Stimulated activated CD4-positive, alpha-beta T cell treated with anti-CD3 and anti-CD28 coated beads, Interleukin-4, amount 100 ng/mL, for 24 hours (primary cell): ENCODE measurements around the gene MUSTN1.
A peak's percentile ranks its signal among the peaks of the same experiment; 100 is the strongest.

Source experiments
- DNase-seq: peaks from one replicate; pipeline ENCODE4 v3.0.0-alpha.2; 2020

Gene MUSTN1

DNA sequence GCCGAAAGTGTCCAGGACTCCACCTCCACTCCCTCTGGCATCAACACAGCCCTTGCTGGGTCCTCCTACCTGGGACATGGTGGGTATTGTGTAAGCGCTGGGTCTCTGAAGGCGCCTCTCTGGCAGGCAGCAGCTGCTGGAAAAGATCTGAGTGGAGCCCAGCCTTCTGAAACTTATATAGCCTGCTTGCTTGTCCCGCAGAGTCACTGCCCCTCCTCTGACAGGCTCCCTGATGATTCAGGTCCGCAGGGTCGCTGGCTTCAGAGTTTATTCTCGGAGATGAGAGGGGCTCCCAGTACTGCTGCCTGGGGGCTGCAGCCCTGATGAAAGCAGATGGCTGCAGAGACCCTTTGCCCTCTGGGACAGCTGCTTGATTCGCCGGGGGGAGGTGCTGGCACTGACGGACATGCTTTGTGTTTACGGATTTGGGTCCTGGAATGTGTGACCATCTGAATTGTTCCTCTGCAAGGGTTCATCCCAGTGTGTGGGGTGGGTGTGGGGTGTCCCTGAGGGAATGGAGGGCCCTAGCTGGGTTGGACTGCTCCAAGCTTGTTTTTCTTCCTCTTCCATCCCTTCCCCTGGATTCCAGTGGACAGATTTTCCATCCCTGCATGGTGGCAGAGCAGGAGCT is at the start of gene MUSTN1:
Gene MUSTN1, minus strand, starts transcription at position 149 of the 631 bp plus-strand sequence. Its CDS starts 71 bp downstream, at position 78.
- DNase-seq: no peak

DNA sequence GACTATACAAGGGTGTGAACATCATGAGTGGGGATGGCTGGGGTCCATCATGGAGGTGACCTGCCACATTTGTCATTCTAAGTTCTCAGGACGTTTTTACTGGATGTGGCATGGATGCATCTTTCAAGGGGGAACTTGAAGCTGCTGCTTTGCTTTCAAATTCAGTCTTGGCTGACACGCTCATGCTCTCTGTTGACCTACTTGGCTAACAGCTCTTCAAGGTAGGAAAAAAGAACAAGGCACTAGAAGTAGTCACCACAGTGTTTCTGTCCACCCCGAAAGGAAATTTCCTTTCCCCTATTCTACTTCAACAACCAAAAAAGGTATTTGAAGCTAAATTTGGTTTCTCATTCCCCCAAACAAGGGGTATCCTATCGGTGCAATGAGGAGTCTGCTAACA is 47.6 kb upstream of the MUSTN1 start:
- no peak for DNase-seq

DNA sequence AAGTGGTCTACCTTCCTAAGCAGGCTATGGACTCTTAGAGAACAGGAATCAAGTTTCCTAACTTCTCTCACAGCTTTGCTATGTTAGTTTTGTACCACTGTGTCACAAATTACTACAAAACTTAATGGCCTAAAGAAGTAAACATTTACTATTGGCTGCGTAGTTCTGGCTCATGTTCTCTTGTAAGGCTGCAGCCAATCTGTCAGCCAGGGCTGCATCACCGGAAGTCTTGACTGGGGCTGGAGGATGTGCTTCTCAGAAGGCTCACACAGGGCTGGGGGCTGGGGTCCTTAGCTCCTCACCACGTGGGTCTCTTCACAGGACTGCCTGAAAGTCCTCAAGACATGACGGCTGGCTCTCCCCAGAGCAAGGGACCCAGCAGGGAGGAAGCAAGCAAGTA is 47.1 kb upstream of the MUSTN1 start:
- no peak for DNase-seq

DNA sequence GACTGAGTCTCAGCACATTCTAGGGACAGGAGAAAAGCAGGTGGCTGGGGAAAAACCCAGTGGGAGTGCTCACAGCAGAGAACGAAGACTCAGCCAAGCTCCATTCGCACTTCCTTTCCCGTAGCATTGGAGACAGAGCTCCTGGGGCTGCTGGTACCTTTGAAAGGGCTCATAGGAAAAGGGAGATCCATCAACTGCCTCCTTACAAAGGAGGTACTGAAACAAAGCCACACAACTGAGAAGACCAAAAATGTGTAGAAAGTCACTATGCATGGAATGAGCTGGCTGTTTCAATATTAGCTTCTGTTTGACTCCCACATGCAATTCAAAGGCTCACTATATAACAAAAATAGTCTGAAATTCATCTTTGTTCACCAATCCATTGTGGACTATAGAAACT is 45.7 kb upstream of the MUSTN1 start:
- DNase-seq: no peak

DNA sequence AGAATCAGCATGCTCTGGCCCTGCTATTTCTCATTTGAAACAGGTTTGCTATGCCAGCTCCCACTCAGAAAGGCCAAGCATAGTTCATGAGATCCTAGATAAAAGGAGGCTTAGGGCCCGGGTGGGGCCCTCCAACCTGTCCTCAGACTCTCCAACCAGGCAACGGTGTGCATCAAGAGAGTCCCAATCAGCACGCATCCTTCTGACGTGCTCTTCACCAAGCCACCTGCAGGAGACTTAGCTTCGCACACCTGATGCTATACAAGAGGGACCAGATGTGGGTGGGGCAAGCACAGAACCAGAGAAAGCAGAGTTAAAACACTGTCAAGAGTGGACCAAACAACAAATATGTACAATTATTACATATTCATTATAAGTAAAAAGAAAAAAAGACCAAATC is 45.2 kb upstream of the MUSTN1 start:
- no peak for DNase-seq

DNA sequence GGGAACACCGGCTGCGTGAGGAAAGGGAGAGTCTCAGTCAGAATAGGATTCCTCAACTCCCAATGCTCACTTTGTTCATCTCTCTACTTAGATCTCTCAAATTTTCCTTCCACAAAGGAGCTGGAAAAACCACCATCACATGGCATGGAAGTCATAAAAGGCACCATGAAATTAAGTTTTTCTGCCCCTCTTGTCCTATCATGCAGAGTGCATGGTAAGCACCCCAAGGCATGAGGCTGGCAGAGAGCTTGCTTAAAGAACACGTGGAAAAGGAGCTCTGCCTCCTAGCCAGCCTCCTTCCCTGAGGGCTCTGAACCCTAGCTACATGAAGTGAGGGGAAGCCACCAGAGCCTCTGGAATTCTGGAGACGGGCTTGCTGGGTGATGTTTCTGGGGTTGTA is 44.8 kb upstream of the MUSTN1 start:
- DNase-seq: no peak

DNA sequence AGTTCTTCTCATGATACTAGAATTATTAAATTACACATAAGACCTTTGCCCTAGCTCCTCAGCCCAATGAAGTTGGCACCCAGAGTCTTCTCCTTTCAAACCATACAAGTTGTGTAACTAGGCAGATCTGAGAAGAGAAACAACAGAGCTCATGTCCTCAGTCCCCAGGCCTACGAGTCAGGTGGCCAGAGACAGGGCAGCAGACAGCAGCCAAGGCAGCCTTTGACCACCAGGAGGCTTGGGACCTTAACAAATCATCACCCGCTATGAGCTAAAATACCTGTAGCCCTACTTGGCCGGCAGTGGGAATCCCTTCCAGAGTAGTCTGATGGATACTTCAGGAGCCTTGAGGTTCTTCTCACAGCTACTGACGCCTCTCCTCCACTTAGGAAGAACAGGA is 44.3 kb upstream of the MUSTN1 start:
- no peak for DNase-seq

DNA sequence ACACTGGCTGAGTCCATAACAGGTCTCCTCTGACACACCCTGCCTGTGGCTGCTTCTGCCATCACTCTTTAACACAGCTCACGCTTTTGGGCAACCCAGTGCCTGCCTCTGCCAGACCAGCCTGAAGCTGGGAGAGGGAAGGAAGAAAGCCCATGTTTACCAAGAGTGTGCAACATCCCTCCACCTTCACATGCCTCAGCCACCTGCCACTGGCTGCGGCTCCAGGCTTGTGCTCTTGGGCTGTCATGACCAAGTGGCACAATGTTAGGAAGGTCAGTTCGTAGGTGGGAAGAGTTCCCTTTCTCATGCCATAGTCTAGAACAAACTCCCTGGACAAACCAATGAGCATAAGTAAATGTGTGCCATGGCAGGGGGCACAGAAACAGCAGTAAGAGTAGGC is 42.3 kb upstream of the MUSTN1 start:
- no peak for DNase-seq

DNA sequence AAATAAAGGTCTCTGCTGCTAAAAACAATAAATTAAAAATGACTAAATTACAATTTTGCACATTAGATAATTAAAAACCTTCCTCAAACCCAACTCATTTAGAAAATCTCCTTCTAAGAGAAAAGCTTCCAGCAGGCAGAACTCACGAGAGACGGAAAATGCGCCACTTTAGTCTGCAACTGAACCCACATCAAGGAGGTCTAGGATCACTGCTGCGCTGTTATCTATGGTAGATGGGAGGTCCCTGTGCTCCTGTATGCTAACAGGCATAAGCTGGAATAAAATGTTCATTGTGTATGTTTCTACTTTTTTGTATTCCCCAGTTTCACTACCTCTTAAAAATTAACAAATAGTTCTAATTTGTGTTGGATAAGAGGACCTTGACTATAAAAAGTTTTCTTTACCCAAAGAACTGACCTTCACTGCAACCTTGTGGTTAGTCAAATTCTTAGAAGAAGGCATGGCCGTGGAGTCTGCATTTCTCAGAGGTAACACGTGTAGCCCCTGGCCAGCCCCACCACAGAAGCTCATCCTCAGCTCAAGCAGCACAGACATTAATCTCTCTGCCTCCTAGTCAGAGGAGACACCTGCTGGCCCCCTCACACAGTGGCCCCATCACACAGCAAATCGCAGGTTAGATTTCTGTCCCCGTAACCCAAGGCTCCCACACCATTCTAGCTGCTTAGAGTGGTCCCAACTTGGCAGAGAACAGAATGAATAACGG is 40.2 kb upstream of the MUSTN1 start:
- no peak for DNase-seq

DNA sequence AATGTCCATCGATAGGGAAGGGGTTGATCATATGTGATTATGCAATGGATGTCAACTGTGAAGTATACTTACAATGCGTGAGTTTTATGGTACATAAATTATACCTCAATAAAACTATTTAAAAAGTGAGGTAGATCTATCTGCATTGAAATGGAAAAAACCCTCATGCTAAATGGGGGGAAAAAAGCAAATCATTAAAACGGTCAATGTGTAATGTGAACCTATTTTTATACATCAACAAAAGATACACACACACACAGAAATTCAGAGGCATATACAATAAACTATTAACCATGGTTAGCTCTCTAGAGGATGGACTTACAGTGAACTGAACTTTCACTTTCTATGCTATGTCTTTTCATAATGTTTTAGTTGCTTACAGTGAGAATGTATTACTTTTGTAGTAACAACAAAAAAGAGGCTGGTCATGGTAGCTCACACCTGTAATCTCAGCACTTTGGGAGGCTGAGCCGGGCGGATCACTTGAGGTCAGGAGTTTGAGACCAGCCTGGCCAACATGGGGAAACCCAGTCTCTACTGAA is 39.4 kb upstream of the MUSTN1 start:
- no peak for DNase-seq

DNA sequence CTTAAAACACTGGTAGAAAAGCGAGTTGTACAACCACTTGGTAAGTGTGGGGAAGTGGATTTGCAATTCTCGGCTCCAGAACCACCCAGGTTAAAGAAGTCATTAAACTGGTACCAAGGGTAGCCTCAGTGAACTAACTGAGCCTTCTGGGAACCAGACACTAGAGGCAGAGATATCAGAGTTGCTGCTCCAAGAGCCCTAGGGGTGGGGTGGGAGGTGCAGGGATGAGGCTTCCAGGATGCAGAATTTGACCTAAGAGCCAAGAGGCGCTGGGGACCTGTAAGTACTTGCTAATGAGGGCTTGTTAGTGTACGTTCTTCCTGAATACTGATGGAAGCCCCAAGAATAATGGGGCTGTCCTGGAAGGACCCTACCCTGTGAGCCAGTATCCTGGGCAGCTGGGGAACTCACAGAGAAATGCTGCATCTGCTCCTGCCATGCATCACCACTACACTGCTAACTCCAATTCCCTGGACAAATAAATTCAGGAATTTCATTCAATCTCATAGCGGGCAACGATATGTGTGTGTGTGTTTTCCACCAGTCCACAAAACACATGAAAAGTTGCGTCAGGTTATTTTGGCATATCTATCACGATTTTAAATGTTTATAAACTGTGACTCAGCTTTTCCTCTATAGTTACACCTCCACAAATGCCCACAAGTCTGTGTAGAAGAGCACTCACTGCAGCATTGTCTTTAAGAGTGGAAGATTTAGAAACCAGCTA is 38.8 kb upstream of the MUSTN1 start:
- no peak for DNase-seq

DNA sequence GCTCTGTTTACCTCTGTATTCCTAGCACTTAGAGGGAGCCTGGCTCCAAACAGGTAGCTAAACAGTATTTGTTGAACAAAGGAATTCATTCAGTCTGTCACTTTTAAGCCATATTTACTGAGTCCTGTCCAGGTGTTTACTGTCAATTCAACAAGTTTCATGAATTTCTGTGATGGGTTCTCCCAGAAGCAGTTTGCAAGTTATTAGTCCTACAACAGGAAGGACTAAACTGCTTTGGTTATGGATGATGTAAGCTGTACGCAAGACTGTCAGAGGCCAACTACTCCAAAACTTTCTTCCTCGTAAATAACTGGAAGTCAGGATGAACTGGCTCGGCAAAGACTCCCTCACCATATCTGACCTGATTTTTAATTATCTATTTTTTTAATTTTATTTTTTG is 37.4 kb upstream of the MUSTN1 start:
- DNase-seq: no peak

DNA sequence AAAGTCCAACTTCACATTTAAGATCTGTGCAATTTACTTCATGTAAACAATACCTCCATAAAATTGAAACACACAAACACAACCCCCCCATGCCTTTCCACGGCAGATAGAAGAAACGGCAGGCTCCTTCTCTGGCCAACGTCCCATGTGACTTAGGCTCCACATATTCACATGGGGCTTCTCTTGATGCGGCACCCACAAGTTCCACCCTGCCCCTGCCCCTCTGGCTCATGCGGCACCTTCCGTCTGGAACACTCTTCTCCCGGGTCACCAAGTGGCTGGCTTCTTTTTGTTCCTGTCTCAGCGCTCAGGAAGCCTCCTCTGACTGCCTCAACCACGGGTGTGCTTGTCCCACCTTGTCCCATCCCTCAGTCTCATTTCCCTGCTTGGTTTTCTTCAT is 36.9 kb upstream of the MUSTN1 start:
- DNase-seq: no peak

DNA sequence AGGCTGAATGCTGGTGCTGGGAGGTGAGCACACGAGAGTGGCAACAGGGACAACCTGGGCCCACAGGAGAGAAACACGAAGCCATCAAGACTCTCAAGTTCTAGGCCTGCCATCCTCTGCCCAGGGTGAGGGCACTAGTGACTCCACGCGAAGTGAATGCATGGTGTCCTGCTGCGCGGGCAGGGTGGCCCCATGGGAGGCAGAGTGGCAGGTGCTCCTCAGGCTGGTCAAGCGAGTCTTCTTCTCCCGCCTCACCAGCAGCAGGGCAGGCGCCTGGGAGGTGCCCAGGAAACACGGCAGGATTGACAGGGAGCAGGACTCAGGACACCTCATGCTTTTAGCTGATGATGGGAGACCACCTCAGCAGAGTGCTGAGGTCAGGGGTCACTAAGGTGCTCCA is 35.7 kb upstream of the MUSTN1 start:
- no peak for DNase-seq

DNA sequence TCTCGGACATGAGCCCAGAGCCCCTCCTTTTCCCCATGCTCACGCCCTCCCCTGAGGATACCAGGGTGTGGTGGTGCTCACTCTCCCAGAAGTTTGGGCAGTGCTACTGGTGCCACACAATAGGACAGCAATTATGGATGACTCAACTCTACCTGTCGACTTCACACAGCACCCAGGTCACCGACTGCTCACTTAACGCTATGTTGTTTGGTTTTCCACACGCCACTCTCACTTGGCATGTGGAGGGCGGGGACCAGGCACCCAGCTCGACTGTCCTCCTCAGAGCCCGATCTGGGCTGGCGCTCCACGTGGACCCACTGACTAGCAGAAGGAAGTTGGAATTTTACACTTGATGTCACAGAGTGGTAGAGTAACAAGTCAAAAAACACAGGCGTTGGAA is 31.6 kb upstream of the MUSTN1 start:
- DNase-seq: no peak

DNA sequence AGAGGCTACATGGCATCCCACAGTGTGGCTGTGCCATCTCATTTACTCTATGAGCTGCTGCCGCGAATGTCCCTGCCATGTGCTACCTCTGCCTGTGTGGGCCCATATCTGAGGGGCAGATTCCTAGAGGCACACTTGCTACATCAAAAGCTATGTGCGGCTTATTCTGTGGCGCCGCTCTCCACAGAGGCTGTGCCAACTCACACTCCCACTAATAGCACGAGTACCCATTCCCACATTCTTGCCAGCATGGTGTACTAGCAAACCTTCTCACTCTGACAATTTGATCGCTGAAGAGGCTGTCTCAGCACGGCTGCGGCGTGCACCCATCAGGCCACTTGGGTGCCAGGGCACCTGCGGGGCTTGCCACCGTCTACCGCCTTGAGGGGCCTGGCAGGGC is 31.2 kb upstream of the MUSTN1 start:
- DNase-seq: no peak

DNA sequence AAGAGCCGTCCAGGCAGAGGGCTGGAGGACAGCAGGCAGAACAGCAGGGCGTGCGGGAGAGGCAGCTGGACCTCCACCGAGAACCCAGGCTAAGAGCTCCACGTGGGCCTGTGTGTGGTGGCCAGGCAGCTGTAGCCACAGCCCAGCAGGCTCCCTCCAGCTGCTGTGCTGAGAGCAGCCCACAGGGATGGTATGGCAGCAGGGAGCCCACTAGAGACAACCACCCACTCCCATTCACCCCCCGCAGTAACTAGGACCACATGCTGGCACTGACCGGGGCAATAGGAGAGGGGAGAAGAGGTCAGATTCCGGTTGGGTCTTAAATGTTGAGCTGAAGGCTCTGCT is 25.6 kb upstream of the MUSTN1 start:
- DNase-seq: no peak

DNA sequence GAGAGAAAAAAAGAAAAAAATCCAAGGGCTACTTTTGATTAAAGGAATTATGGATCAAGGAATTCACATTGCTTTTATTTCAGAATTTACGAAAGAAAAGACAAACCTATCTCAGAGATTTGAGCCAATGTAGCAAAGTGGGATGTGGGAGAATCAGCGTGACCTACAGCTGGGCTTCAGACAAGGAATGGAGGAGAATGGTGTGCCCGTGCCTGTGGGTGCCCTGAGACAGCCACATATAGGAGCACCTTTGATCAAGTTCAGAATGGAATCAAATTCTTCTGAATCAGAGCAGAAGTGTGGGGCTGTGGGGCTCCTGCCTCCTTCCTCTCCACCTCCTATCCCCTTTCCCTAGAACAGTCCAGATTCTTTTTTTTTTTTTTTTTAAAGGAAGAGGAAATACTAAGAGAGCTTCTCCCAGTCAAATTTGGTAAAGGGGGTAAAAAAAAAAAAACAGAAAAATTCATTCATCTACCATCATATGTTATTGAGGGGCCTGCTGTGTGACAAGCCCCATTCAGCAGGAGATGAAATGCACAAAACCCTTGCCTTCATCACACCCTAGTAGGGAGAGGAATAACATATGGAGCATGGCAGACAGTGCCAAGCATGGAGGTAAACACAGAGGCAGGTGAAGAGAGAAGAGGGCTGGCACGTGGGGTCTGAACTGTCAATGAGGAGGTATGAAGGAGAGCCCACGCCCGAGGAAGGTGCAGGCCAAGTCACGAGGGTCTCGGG is 25.0 kb upstream of the MUSTN1 start:
- no peak for DNase-seq

DNA sequence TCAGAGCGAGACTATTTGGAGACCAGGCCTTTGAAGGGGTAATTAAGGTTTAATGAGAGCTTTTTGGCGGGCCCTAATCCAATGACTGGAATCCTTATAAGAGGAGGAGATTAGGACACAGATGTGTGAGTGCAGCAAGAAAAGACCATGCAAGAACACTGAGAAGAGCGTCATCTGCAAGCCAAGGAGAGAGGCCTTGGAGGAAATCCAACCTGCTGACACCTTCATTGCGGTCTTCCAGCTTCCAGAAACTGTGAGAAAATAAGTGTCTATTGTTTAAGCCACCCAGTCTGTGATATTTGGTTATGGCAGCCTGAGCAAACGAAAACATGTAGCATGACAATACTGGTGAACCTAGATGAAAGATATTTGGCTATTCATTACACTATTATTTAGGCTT is 23.0 kb upstream of the MUSTN1 start:
- no peak for DNase-seq

DNA sequence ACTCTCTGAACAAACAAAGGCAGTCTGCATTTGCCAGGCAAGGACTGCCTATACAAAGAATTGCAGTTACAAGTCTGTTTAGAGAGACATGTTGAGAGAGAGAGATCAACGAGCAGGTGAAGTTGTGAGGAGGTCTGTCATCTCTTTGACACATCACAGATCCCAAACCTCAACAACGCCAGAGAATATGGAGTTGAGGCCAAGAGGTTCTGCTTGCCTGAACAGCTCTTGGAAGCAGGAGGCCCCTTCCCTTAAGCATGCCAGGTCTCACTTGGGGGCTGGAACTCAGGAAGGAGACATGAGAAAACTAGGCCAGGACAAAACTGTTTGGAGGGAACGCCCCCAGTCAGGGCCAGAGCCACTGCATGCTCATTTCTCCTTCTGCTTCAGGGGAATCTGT is 22.3 kb upstream of the MUSTN1 start:
- DNase-seq: no peak

DNA sequence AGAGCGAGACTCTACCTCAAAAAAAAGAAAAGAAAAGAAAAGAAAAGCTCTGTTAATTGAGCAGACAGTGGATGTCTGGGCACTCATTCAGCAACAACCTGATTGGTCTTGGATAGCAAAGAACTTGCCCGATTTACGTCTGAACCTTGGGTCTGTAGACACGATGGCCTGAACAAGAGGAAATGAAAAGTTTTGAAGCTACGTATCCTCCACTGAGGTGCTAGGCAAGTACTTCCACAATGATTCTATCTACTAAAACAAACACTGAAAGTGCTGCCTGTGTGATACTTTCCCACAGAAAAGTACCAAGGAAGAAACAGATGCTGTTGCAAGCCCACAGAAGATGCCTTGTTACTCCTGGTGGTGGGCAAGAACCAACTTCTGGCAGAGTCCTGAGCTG is 21.8 kb upstream of the MUSTN1 start:
- DNase-seq: no peak

DNA sequence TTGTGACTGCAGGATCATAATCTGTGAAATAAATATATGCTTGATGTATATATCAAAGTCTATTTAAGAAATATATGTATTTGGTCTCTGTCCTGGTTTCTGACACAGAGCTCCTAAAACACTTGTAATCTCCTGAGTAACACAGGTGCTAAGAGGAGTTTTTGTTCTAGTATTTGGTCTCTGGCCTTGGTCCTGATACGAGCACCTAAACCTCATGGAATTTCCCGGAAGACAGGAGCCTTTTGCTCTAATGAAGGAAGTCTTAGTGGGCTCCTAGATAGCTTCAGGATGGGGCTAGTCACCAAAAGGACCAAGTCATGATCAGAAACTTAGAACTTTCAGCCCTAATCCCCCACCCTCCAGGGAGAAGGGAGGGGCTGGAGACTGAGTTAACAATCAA is 19.2 kb upstream of the MUSTN1 start:
- no peak for DNase-seq

DNA sequence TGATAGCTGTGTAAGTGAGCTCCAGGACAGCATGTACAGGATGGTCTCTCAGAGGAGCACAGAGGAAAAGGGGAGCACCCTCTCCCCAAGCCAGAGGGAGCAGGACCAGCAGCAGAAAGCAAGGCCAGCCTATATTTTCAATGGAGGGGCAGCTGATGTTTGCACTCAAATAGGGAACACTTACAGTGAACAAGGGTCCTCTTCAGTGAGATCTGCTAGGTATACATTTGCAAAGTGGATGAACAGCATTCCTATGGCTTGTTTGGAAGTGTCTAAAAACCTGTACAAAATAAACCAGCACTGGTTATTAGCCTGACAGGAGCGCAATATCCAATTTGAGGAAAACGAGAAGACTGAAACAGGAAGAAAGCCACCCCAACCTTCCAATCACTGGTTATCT is 17.6 kb upstream of the MUSTN1 start:
- no peak for DNase-seq

DNA sequence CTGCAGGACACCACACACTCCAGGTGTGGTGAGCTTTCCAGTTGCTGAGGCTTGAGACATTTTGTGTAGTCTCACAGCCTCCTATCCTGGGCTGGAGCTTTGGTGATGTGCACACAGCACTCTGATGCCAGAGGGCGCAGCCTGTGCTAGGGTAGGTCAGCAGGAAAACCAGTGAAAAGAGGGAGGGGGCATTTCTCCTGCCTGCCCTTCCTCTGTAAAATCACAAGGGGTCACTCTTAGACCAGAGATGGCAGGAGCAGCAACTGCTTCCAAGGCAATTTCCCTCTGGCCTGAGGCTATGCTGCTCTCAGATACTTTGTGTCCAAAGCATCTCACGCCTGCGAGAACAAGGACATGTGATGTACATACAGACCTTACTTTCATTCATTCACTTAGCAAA is 16.5 kb upstream of the MUSTN1 start:
- DNase-seq: peak; percentile 30
